Hematopoietic multipotent progenitor cell treated with erythropoietin and hydrocortisone succinate and interleukin-3 and kit ligand, for 17 days (in vitro differentiated cells): ENCODE measurements around the gene MB21D2.
"Not testable (repeated sequence)": the region's sequence is repeated elsewhere in the genome, so short reads cannot be mapped to it uniquely, and the experiment has no call there.

Experiments
- DNase-seq: peaks from one replicate; pipeline ENCODE4 v3.0.0-alpha.2; 2015; ENCODE audit warnings: low spot score

The MB21D2 gene

GRCh38 chr3:192917404-192918274 is at the start of gene MB21D2:
MB21D2 (minus strand) TSS chr3:192917856; CDS start chr3:192917840, 16 bp downstream.
- no peak for DNase-seq

- not testable (repeated sequence) for DNase-seq
Observed at GRCh38 chr3:192964959-192965719, 47.5 kb upstream of the MB21D2 start.

DNA sequence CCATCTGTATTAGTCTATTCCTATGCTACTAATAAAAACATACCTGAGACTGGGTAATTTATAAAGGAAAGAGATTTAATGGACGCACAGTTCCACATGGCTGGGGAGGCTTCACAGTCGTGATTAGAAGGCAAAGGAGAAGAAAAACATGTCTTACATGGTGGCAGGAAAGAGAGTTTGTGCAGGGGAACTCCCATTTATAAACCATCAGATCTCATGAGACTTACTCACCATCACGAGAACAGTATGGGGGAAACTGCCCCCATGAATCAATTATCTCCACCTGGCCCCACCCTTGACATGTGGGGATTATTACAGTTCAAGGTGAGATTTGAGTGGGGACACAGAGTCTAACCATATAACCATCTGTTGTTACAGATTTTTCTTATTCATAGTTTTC is 42.1 kb upstream of the MB21D2 start:
- no peak for DNase-seq

GRCh38 chr3:192958219-192958872 is 40.7 kb upstream of the MB21D2 start:
- no peak for DNase-seq

DNA sequence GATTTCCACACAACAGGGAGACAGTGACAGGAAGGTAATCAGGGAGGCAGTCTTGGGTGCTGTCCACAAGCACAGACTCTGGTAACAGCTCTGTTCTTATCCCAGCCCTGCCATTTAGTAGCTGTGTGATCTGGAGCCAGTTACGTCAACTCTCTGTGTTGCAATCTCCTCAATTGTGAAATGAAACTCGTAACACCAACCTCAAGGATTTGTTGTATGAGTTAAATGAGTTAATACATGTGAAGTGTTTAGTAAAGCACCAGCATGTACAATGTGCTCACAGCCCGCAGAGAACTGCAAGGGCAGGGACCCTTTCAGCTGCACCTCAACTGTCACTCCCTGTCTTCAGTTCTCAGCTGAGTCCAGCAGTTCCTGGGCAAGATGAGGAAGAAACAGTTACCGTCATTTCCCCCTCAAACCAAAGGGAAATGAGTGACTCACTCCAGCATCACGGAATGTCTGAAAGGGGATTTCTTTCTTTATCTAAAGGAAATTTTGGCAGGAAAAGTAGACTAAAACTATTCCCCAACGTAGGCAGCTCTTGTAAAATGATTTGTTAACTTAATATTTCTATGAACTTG is 39.9 kb upstream of the MB21D2 start:
- no peak for DNase-seq

DNA sequence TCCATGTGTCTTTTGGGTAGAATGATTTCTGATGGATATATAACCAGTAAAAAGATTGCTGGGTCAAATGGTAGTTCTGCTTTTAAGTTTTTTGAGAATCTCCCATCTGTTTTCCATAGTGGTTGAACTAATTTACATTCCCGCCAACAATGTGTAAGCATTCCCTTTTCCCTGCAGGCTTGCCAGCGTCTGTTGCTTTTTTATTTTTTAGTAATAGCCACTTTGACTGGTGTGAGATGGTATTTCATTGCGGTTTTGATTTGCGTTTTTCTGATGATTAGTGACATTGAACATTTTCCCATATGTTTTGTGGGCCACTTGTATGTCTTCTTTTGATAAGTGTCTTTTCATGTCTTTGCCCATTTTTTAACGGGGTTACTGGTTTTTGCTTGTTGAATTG is 36.3 kb upstream of the MB21D2 start:
- DNase-seq: no peak

DNA sequence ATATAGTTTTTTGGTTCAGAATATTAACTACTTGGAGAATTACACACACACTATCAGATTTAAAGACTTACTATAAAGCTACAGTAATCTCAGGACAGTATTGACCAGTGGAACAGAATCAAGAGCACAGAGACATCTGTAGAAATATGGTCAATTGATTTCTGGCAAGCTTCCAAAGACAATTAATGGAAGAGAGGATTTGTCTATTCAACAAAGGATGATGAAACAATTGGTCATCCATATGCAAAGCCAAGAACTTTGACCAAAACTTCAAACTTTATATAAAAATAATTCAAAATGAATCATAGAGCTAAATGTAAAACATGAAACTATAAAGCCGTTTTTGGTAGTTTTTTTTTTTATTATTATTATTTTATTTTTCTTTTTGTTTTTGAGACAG is 29.8 kb upstream of the MB21D2 start:
- no peak for DNase-seq

DNA sequence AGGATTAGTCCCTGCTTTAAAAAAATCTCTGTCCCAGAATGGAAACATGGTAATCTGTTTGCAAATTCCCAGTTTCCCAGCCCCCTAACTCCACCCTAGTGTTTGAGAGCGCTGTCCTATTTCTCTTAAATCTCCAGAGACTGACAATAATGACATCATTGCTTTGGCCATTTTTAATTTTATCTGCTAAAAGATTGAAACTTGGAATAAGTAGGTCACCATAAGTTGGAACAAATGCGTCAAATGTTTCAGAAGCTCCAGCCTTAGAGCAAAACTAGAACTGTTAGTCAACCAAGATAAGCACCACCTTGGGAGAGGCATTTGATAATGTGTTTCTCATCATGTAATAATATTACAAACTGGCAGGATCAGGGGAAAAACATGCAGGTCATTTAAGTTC is 25.7 kb upstream of the MB21D2 start:
- DNase-seq: no peak

- DNase-seq: no peak
Observed at GRCh38 chr3:192942625-192943024, 25.0 kb upstream of the MB21D2 start.

DNA sequence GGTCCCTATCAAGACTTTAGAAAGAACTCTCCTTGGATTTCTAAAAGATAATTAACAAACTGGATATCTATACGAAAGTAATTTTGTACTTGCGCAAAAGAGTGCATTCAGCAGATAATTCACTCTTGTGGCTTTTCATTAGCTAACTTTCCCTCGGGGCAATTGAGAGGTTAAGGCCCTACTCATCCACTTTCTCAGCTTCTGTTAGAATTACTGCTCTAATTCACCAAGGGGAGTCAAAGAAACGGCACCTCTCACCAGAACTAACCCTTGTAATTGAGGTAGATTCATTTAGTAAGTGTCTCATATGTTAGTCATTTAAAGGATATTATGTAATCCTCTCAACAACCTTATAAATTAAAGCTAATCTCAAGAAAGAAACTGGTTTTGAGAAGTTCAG is 22.5 kb upstream of the MB21D2 start:
- DNase-seq: no peak

- no peak for DNase-seq
Observed at GRCh38 chr3:192935441-192935840, 17.8 kb upstream of the MB21D2 start.

- DNase-seq: no peak
Observed at GRCh38 chr3:192933779-192934460, 16.3 kb upstream of the MB21D2 start.

GRCh38 chr3:192933259-192933658 is 15.6 kb upstream of the MB21D2 start:
- no peak for DNase-seq

DNA sequence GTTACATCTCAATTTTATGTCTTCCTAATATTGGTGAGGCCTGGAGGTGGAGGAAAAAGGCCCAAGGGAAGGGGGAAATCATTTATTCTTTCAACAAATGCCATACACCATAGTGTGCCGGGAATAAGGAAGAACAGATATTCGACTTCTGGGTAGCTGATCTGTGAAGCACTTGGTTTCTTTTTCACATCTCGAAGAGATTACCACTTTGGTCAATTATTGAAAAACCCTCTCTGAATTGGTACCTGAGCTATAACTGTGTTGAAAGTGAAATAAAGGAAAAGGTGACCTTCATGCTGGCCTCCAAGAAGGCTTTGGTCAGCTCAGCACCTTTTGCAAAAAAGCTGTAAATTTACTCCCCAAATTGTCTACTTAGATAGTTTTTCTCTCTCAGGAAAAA is 14.2 kb upstream of the MB21D2 start:
- DNase-seq: no peak

DNA sequence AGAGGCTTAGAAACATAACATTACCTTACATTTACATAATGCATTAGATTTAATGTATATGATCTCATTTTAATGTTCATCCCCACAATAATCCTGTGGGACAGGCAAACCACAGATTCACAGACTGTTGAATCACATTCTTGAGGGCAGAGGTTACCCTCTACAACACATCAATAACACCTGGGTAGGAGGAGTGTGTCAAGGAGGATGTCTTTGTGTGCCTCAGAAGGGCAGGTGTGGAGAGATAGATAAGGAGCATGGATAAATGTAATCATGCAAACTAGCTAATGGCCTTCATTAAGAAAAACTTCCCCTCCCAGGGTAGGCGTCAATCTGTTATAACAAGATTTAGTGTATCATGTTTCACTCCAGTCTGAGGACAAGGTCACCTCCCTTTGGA is 12.9 kb upstream of the MB21D2 start:
- DNase-seq: no peak

DNA sequence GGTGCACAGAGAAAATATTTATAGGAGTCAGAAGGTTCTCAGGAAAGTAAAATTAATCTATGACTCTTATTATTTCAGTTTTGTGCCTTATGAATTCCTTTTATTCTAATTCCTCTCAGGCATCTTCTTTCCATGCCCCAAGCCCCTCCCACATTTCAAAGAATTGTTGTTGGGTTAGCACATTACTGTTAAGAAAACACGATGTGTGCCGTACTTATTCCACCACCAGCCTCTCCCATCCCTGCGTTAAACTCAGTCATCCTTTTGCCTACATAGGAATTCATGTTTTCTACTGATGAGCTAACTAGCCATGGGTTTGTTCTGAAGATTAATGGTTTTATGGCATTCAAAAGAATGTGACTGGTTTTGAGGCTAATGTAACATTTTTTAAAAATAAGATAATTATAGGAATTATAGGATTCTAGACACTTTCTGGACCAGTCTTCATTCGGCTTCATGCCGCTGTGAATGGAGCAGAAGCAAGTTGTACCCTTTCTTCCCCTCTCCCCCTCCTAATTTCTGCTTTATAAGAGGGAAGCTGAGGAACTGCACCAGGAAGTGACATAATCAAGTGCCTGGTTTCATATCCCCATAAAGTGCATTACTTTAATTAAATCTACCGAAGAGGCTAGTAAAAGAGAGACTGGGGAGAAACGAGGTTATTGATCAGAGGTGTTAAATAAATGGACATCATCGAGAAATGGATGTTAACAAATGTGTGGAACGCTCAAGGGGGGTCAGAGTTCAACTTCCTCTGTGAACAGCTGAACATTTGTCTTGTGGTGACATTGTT is 12.3 kb upstream of the MB21D2 start:
- DNase-seq: no peak

GRCh38 chr3:192929146-192929545 is 11.5 kb upstream of the MB21D2 start:
- DNase-seq: no peak

- DNase-seq: no peak
Observed at GRCh38 chr3:192928720-192929119, 11.1 kb upstream of the MB21D2 start.

GRCh38 chr3:192928016-192928415 is 10.4 kb upstream of the MB21D2 start:
- no peak for DNase-seq

DNA sequence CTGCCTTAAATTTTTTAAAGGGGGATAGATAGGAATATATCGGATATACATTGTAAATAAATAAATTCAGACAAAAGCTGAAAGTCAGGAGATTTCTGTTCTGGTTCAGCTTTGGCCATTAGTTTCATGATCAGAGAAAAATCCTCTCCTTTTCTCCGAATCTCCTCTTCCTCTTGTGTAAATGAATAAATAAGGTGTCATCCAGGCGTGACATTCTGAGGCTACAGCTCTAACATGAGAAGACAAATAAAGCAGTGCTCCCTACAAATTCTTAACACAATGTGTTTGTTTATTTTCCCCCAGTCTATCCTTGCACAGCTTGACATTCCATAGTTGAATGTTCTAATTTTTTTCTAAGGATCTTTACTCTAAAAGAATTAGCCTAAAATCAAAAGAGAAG is 9.4 kb upstream of the MB21D2 start:
- DNase-seq: no peak

- no peak for DNase-seq
Observed at GRCh38 chr3:192923731-192924130, 6.1 kb upstream of the MB21D2 start.
